Duodenal mucosa (tissue), 2 donors: ENCODE data around the gene FIG4.
"Not testable (repeated sequence)": the region's sequence is repeated elsewhere in the genome, so short reads cannot be mapped to it uniquely, and the experiment has no call there.

ENCODE experiments used
- H3K27ac ChIP-seq: one replicate; pipeline ENCODE4 v1.7.0; 2013; ENCODE audit warnings: low read depth, low read length
- H3K27me3 ChIP-seq, 2 donors: one replicate each; pipeline ENCODE4 v1.7.0; 2013; ENCODE audit warnings: low read length in 2 of 2, control low read depth in 1 of 2; ENCODE audit not compliant: insufficient read depth in 2 of 2, control insufficient read depth in 1 of 2
- H3K36me3 ChIP-seq, 2 donors: one replicate each; pipeline ENCODE4 v1.7.0; 2013; ENCODE audit warnings: low read length in 2 of 2, control low read depth in 1 of 2; ENCODE audit not compliant: insufficient read depth in 2 of 2, control insufficient read depth in 1 of 2
- H3K4me1 ChIP-seq, 2 donors: one replicate each; pipeline ENCODE4 v1.7.0; 2013; ENCODE audit warnings: low read length in 2 of 2, control low read depth in 1 of 2; ENCODE audit not compliant: insufficient read depth in 2 of 2, control insufficient read depth in 1 of 2
- H3K4me3 ChIP-seq, 2 donors: one replicate each; pipeline ENCODE4 v1.7.0; 2013; ENCODE audit warnings: low read length in 2 of 2, low read depth in 1 of 2
- H3K9ac ChIP-seq, 2 donors: one replicate each; pipeline ENCODE4 v1.7.0; 2013; ENCODE audit warnings: low read length in 2 of 2, low read depth in 1 of 2
- H3K9me3 ChIP-seq, 2 donors: one replicate each; pipeline ENCODE4 v1.7.0; 2013; ENCODE audit warnings: low read length in 2 of 2, control low read depth in 1 of 2; ENCODE audit not compliant: control insufficient read depth in 1 of 2

The FIG4 gene

DNA sequence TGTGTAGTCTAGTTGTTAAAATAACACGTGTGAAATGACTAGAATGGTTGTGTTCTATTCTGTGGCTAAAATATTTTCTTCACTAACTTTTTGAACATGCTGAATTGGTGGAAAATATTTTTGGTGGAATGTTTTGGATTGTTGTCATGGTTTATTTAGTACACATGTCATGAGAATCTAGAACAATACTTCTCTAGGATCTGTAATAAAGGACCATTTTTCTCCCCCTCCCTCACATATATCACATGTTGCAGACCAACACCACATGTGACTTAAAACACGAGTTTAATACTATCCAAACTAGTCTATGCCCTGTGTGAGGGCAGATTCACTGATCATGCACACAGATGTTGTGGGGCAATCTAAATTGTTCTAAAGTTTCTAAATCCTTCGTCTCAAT, 29.2 kb downstream of the FIG4 start:
- no peaks in the 10 kb centered on the region for H3K27me3 ChIP-seq
- no peak overlapping the region for H3K9ac ChIP-seq
- H3K27ac ChIP-seq, result no peak overlapping the region
- H3K9me3 ChIP-seq, result peaks cover 0 to 2% of the 10 kb centered on the region in 2 donors
- H3K4me3 ChIP-seq, result no peak overlapping the region
- H3K4me1 ChIP-seq, result no peaks in the 10 kb centered on the region
- H3K36me3 ChIP-seq, result peaks cover 3% of the 10 kb centered on the region in 2 donors

DNA sequence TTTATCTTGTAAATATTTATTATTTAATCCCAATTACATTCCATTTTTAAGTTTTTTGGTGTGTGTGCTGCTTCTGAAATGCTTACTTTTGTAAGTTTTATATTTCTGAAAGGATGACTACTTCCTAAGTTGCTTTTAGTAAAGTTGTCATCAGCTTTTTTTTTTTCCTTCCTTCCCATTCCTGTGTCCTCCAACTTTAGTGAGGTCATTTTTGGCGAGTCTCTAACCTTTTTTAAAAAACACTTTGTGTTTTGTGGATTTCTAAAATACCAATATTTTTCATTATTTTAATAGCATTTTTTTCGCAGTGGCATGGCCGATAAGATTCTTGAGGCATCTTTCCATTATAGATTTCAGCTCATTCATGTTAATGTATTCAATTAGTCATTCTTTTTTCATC, 30.9 kb downstream of the FIG4 start:
- no peaks in the 10 kb centered on the region for H3K4me1 ChIP-seq
- peaks cover 1 to 3% of the 10 kb centered on the region in 2 donors for H3K36me3 ChIP-seq
- no peaks in the 10 kb centered on the region for H3K27me3 ChIP-seq
- H3K4me3 ChIP-seq, result no peak overlapping the region
- no peak overlapping the region for H3K27ac ChIP-seq
- peaks cover 0 to 2% of the 10 kb centered on the region in 2 donors for H3K9me3 ChIP-seq
- H3K9ac ChIP-seq, result no peak overlapping the region

DNA sequence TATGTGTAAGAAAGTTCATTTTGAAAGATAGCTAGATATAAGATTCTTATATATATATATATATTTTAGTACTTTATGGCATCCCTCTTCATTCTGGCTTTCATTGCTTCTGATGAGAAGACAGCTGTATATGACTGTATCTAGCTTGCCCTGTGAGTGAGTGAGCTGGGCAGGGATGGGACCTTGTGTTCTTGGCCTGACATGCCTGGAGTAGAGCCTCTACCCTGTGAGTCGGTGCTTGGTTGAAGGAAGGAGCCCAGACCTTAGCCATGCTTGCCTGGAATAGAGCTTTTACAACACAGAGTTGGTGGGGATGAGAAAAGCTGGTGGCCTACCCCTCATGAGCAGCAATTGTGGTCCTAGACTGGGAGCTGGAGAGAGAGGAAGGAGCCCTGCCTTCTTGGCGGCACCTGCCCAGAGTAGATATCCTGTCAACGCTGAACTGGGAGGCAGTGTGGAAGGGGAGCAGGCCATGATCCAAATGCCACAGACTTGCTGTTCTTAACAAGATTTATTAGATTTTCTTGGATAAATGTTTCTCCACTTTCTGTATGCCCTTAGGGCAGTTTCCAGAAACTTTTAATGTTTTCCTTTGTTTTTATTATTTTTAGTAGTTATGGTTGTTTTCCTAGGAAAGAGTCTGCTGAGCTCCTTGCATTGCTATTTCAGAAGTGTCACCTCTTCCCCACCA, 31.6 kb downstream of the FIG4 start:
- no peaks in the 10 kb centered on the region for H3K4me1 ChIP-seq
- H3K27ac ChIP-seq, result no peak overlapping the region
- no peaks in the 10 kb centered on the region for H3K27me3 ChIP-seq
- peaks cover 0 to 3% of the 10 kb centered on the region in 2 donors for H3K36me3 ChIP-seq
- H3K4me3 ChIP-seq, result no peak overlapping the region
- H3K9ac ChIP-seq, result no peak overlapping the region
- H3K9me3 ChIP-seq, result peaks cover 0 to 2% of the 10 kb centered on the region in 2 donors

DNA sequence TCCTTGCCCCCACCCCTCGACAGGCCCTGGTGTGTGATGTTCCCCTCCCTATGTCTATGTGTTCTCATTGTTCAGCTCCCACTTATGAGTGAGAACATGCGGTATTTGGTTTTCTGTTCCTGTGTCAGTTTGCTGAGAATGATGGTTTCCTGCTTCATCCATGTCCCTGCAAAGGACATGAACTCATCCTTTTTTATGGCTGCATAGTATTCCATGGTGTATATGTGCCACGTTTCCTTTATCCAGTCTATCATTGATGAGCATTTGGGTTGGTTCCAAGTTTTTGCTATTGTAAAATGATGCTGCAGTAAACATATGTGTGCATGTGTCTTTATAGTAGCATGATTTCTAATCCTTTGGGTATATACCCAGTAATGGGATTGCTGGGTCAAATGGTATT, 34.2 kb downstream of the FIG4 start:
- not testable (repeated sequence) for H3K4me1 ChIP-seq, H3K27me3 ChIP-seq, H3K27ac ChIP-seq, H3K9ac ChIP-seq, H3K36me3 ChIP-seq, H3K9me3 ChIP-seq, H3K4me3 ChIP-seq

DNA sequence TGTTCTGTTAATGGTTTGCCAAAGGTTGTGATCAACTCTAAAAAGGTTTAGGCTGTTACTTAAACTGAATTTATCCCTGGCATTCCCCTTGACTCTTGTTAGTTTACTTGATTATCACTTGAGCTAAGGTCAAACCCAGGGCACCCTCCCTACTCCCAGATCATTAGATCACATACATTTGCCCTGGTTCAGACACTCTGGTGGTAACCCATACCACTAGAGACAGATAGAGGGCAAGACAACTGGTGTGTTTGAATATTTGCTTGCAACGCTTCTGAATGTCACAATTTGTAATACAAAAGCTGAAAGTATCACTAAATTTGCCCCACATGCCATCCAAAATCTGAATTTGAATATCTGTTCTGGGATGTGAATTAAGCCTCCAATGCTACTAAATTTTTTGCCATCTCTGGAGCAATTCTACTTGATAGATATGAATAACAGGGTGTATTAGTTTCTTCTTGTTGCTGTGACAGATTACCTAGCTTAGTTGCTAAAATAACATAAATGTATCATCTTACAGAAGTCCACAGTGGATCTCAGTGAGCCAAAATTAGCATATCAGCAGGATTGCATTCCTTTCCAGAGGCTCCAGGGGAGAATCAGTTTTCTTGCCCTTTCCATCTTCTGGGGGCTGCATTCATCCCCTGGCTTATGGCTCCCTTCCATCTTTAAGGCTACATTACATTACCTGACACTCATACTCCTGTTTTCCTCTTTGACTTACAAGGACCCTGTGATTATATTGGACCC, 45.4 kb downstream of the FIG4 start:
- Histone ChIP-seq H3K36me3 (peaks cover 24 to 25% of the 10 kb centered on the region in 2 donors), H3K27me3 (no peaks in the 10 kb centered on the region), H3K9me3 (no peaks in the 10 kb centered on the region), H3K9ac (no peak overlapping the region), H3K4me3 (no peak overlapping the region), H3K27ac (no peak overlapping the region), H3K4me1 (no peaks in the 10 kb centered on the region)

DNA sequence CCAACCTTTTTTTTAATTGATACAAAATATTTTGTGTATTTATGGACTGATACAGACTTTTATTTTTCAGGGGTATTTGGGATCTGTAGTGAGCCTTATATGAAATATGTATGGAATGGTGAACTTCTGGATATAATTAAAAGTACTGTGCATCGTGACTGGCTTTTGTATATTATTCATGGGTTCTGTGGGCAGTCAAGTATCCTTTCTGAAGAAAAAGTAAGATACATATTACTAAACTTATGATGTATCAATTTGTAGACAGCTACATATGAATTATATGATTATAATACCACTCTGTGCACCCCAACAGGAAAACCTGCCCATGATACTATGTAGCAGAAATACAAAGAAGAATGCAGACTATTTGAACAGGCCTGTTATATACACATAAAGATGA, 47.2 kb downstream of the FIG4 start:
- peaks cover 25 to 28% of the 10 kb centered on the region in 2 donors for H3K36me3 ChIP-seq
- no peaks in the 10 kb centered on the region for H3K9me3 ChIP-seq
- H3K4me3 ChIP-seq, result no peak overlapping the region
- no peak overlapping the region for H3K27ac ChIP-seq
- no peaks in the 10 kb centered on the region for H3K4me1 ChIP-seq
- H3K27me3 ChIP-seq, result no peaks in the 10 kb centered on the region
- no peak overlapping the region for H3K9ac ChIP-seq

DNA sequence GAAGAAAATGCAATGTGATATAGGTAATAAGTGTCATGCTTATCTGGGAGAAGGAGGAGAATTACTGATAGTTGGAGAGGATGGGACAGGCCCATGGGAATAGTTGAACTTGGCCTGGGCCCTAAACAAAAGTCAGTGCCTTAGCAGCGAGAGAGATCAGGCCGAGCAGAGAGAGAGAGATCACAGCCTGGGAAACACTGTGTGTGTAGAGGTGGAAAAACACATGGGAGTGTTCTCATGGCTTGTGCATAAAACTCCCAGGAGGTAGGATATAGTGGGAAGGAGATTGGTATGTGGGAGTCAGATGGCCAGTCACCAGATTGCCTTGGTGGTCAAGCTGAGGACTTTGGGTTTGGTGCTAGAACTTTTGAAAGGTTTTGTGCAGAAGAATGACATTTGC, 47.6 kb downstream of the FIG4 start:
- H3K27me3 ChIP-seq, result no peaks in the 10 kb centered on the region
- H3K9ac ChIP-seq, result no peak overlapping the region
- no peak overlapping the region for H3K4me3 ChIP-seq
- H3K4me1 ChIP-seq, result no peaks in the 10 kb centered on the region
- H3K9me3 ChIP-seq, result no peaks in the 10 kb centered on the region
- H3K36me3 ChIP-seq, result peaks cover 25 to 28% of the 10 kb centered on the region in 2 donors
- no peak overlapping the region for H3K27ac ChIP-seq

DNA sequence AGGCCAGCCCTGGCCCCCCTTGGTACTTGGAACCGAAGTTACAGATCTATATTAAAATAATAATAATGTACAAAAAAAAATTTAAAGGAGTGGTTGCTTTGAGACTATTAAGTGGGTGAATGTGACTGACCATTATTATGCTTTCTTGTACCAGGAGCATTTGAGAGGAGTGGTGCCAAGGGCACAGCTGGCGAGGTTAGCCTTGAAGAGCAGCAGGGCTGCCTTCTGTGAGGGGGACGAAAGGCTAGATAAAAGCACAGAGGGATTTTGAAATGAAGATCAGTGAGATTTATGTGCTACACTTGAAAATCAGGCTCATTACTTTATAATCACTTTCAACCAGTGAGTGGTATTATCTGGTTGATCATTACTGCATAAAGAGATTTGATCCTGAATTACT, 48.6 kb downstream of the FIG4 start:
- H3K27ac ChIP-seq, result no peak overlapping the region
- peaks cover 26 to 31% of the 10 kb centered on the region in 2 donors for H3K36me3 ChIP-seq
- no peaks in the 10 kb centered on the region for H3K9me3 ChIP-seq
- H3K27me3 ChIP-seq, result no peaks in the 10 kb centered on the region
- no peak overlapping the region for H3K9ac ChIP-seq
- H3K4me1 ChIP-seq, result no peaks in the 10 kb centered on the region
- no peak overlapping the region for H3K4me3 ChIP-seq

DNA sequence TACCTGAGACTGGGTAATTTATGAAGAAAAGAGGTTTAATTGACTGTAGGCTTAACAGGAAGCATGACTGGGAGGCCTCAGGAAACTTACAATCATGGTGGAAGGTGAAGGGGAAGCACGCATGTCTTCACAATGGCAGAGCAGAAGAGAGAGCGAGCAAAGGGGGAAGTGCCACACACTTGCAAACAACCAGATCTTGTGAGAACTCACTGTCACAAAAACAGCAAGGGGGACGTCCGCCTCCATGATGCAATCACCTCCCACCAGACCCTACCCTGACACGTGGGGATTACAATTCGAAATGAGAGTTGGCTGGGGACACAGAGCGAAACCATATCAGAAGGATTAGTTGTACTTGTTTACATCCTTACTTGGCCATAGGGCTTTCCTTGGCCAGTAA, 49.7 kb downstream of the FIG4 start:
- H3K9me3 ChIP-seq, result no peaks in the 10 kb centered on the region
- H3K27me3 ChIP-seq, result no peaks in the 10 kb centered on the region
- no peak overlapping the region for H3K9ac ChIP-seq
- H3K4me3 ChIP-seq, result no peak overlapping the region
- H3K4me1 ChIP-seq, result no peaks in the 10 kb centered on the region
- H3K36me3 ChIP-seq, result peaks cover 21 to 26% of the 10 kb centered on the region in 2 donors
- no peak overlapping the region for H3K27ac ChIP-seq

DNA sequence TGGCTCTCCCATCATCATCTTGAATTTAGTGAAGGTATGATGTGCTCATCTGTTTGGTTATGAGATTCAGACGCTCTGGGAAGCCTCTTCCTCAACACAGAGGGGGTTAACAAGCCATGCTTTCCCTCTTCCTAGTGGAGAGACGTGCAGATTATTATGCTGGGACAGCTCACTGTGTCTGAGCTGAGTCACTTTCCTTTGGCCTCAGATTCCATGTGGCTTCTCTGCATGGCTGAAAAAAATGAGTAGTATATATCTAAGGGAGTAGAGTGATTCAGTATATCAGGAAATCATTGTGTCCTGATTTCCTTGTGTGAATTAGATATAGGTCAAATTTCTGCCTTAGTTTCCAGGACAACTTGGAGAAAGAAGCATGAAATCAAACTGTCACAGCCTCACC, 52.6 kb downstream of the FIG4 start:
- no peak overlapping the region for H3K9ac ChIP-seq
- H3K4me3 ChIP-seq, result no peak overlapping the region
- H3K9me3 ChIP-seq, result no peaks in the 10 kb centered on the region
- H3K27ac ChIP-seq, result no peak overlapping the region
- no peaks in the 10 kb centered on the region for H3K27me3 ChIP-seq
- no peaks in the 10 kb centered on the region for H3K4me1 ChIP-seq
- H3K36me3 ChIP-seq, result peaks cover 10 to 14% of the 10 kb centered on the region in 2 donors
